ENCODE results near the gene SPTBN5.

The SPTBN5 gene
- 10.3 to 36.3 reads per million in 2 experiments for total RNA-seq

DNA sequence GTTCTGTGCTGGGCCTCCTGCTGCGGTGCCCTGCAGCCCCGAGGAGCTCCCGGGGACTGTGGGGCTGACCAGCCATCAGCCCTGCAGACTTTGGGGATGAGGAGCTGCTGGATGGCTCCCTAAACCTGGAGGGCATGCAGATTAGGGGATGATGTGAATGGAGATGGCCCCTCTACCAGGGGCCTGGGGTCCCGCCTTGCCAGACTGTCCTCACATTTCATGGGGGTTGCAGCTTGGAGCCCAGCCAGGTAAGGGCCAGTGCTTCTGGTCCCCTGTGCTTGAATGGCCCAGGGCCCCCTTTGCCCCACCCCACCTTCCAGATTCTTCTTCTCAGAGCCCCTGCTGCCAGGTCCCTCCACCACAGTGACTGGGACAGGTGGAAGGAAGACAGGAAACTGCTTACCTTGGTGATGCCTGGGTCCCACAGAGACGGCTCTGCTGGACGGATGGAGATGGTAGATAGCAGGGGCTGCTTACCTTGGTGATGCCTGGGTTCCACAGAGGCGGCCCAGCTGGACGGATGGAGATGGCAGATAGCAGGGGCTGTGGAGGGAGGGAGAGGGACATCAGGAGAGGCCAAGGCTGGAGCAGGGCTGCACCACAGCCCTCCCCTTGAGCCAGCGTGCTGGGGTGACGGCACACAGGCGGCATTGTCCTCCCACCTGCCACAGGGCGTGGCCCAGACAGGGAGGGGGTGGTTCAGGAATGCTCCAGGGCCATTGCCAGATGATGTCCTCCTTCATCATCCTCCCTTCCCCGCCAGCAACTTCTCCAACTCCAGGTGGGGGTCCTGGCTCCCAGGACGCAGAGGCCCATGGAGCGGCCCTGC lies at the start of gene SPTBN5:
TSS of gene SPTBN5 (minus strand) at position 632 of the 829 bp plus-strand sequence. CDS start at position 76, 556 bp downstream.
- no peak for DNase-seq (ENCODE audit: low read depth)

DNA sequence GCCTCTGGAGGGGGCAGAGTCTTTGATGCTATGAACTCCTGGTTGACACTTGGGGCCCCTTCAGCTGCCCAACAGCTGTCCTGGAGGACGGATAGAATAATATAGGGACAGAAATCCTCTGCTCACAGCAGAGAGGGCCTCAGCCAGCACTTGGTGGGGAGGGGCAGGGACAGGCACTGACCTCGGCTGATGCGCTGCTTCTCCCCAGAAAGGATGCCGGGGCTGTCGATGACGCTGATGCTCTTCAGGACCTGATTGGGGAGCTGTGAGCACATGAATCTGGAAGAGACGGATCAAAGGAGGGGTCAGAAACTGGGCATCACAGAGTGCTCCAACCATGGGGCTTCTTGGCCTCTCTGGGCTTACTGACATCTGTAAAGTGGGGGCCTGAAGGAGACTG lies 49.0 kb upstream of the SPTBN5 start:
- DNase-seq (ENCODE audit: low read depth) = no peak

DNA sequence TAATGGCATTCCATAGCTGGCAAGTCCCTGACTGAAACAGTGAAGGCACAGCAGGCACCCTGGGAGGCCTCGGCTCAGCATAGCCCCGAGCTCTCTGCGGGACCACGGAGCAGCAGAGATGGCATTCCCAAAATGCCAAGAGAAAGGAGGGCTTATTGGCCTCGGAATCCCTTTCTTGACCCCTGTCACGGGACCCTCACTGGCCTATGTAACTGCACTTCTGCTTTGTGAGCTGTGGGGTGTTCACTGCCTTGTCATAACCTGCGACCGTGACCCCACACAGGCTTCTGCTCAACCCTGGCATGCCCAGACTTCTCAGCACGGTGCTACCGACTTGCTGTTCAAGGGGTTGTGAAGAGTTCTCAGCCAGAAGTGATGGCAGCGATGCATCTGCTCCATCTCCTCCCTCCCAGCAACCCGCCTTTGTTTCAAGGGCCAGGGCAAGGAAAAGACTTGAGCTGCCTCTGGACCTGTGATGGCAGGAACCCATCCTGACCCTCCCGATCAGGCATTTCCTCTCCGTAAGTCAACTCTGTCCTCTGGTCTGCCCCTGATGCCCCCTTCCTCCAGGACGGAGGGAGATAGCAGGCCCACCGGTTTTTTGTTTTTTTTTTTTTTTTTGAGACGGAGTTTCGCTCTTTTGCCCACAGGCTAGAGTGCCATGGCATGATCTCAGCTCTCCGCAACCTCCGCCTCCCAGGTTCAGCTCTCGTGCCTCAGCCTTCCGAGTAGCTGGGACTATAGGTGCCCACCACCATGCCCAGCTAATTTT lies 48.0 kb upstream of the SPTBN5 start:
- no peak for DNase-seq (ENCODE audit: low read depth)

DNA sequence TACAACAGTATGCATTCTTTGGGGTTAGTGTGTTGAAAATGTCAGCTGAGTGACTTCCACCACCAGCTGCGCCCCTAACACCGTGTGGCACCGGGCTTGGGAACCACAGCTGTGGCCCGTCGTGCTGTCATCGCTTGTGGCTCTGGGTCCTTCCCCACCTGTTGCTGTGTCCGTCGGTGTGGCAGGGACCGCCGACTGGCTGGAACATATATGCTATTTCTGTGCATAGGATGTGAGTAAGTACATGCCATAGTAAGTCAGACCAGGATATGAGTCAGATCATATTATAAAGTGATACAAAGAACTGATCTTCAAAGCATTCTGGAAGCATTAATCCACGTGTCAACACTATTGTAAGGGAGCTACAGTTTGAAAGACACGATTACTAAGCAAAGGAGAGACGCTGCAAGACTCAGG lies 46.6 kb upstream of the SPTBN5 start:
- DNase-seq (ENCODE audit: low read depth) = no peak

DNA sequence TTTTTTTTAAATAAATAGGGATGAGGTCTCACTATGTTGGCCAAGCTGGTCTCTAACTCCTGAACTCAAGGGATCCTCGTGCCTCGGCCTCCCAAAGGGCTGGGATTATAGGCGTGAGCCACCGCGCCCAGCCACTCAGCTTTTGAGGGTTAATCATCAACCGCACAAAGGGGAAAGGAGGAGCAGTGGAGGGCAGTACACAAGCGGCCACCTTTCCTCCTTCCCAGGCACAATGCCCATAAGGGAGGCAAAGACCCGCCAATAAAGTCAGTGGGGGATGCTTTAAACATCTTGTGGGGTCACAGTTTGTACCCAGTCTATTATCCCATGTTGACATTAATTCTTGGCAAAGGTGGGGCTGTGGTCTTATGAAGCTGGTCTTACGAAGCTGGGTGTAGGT lies 46.1 kb upstream of the SPTBN5 start:
- no peak for DNase-seq (ENCODE audit: low read depth)

DNA sequence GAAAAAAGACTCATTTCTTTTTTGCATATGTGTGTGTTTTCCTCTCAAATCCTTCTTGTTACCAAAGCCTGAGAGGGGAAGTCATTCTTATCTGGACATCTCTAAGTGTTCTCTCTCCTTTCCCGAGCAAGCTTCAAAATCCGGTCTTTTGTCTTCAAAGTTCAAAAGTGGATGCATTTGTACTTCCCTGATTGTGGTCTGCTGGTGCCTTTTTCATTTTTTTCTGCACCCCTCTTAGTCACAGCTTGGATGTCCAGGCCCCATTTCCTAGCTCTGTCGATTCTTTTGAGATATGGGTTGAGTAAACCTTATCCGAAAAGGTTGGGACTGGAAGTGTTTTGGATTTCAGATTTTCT lies 43.7 kb upstream of the SPTBN5 start:
- no peak for DNase-seq (ENCODE audit: low read depth)

DNA sequence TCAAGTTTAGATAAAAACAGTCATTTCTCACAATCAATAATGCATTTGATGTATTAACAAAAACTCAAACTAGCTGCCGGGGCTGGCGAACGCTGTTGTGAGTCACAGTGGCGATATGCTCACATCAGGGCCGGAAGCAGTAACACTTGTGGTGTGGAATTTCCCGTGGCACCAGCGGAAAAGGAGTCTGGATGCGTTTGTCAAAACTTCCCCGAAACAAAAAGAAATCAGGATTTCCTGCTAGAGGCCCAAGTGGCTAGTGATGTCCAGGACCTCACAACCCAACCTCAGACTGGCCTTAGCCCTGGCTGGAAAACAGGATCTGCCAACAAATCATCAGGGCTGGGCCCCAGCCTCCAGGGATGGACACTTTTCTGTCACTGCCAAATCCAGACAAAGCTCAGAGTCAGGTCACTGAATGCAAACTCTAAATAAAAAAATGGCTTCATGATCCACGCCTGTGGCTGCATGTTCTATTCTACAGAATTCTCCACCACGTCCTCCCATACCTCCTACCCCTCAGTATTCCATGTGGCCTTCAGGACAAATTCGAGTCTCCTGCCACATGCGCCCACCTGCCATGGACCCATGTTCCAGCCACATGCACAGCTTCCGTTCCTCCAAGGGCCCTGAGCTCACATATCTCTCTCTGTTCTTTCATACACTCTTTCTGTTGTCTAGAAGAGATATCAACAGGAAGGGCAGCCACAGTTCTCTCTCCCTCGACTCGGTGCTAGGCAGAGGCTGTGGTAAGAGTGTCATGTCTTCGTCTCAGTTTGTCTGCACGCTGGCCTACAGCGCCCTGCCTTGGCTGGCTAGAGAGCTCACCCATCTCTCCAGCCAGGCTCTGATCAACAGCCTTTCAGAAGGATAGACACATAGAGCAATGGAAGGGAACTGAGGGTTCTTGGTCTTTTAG lies 43.1 kb upstream of the SPTBN5 start:
- peak; percentile 77 for DNase-seq (ENCODE audit: low read depth)

DNA sequence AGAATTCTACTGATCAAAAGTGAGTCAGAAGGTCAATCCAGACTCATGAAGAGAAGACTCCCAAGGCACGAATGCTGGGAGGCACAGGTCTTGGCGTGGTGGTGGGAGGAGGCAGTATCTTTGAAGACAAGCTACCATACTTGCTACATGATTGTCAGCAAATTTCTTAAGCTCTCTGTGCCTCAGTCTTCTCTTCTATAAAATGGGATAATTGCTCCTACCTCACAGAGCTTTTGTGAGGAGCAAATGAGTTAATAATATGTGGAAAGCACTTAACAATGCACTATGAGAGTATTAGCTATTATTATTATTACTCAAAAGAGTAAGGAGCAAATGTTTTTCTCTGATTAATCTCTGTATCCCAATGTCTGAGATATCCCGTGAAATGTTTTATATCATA lies 42.3 kb upstream of the SPTBN5 start:
- DNase-seq (ENCODE audit: low read depth) = no peak

DNA sequence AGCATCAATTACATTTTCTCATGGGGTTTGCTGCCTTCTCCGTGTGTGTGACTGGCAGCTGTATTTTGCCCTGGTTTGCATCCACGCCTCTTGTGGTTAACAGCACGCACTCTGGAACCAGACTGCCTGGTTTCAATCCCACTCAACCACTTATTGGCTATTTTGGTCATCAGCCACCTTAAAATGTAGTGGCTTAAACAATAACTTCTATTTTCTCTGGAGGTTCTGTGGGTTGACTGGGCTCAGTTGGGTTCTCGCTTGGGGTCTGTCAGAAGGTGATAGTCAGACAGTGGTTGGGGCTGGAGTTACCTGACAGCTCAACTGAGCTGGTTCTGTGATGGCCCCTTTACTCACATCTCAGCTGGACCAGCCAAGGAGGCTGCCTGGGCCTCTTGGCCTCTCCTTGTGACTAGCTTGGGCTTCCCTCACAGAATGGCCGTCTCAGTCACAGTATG lies 41.7 kb upstream of the SPTBN5 start:
- DNase-seq (ENCODE audit: low read depth) = no peak

DNA sequence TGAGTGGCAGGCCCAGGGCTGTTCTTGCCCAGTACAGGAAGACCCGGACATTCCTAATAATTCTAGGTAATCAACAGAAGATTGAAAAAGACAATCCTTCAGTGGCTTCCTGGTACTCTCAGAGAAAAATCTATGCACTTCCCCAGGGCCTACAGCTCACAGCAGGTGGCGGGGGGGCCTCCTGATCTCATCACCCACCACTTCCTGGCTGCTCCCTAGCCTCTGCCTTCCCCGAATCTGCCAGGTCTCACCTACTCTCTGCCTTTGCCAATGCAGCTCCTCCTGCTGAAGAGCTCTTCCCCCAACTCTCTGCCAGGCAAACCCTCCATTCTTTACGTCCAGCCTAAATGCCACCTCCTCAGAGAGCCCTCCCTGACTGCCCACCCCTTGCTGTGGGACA lies 41.0 kb upstream of the SPTBN5 start:
- DNase-seq (ENCODE audit: low read depth) = peak; percentile 75

DNA sequence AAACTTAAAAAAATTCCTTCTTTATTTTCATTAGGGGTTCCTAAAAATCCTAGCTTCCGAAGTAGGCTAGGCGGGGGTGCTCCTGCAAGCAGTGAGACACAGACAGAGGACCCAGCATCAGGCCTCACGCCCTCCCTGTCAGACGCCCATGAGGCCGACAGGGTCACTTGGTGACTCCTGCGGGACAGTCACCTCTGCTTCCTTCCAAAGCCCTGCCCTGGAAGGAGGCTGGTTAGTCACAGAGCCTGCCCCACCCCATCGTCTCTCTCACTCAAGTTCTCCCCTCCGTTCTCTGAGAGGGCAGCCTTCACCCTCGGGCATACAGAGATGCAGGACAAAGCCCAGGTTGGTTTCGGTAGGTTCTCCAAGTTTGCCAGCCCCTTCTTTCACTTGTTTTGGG lies 39.9 kb upstream of the SPTBN5 start:
- DNase-seq (ENCODE audit: low read depth) = no peak

DNA sequence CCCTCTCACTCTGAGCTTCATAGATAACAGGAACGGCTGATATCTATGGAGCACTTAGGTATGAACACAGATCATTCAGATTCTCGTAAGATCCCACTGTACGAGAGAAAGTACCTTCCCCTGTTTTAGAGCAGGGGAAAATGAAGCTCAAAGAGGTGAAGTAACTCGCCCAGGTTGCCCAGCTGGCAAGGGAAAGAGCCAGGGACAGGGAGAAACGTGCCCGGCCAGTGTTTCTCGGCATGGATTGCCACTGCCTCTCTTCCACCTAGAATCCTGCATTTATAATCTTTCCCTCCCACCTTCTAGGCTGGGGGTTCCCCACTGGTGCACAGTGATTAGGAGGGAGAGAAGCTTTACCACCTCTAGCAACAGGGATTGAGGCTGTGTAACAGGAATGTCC lies 39.5 kb upstream of the SPTBN5 start:
- DNase-seq (ENCODE audit: low read depth) = no peak

DNA sequence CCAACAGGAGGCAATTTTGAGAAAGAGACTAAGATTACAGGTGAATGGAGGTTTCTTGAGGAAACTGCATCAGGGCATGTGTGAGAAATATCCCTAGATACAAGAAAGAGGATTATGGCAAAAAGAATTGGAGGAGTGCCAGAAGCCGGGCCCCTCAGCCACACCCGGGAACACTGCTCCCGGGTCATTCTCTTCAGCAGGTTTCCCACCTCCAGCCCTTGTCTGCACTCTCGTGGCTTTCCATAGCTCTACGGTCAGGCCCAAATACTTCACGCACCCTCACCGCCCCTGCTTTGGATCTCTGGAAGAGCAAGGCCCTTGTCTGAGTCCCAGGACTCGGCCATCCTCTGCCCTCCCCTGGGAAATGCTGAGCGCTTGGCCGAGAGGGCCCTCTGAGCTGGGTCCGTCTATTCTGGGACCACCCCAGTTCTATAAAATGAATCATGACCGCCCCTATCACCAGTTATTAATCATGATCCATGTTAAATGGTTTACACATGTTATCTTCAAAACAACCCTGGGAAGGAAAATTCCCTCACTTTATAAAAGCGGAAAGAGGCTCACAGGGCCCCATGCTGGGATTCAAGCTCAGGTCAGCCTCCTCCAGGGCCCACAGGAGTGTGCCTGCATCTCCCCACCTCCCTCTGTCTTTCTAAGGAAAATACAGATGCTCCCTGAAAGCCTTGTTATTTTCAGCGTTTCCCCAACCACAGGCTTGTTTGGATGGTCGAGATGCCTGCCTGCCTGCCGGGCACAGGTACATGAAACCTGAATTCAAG lies 38.8 kb upstream of the SPTBN5 start:
- no peak for DNase-seq (ENCODE audit: low read depth)

DNA sequence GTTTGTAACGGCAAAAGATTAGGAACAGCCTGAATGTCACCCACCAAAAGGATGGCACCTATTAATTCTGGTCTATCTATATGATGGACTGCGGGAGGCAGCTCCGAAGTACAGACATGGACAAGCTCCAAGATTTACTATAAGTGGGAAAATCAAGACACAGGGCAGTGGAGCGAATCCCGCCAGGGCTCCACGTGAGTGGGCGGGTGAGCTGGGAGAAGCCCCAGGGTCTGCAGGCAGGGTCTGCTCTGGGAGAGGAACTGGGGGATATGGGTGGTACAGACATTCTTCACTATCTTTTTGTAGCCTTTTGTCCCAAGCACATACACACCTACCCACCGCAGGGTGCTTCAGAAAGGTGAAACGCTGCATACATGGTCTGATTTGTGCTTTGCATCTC lies 38.2 kb upstream of the SPTBN5 start:
- DNase-seq (ENCODE audit: low read depth) = no peak

DNA sequence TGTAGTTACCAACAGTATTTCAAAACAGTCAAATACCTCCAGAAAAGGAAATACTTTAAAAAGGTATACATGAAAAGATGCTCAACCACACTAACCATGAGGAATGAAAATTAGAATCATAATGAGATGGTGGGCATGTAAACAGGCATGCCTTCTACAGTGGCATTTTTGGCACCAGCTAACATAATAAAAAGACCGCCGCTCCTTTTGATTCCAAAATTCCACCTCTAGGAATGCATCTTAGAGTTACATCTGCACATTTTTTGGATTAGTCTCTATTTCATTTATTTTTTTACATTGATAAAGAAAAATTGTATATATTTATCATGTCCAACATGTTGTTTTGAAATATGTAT lies 37.0 kb upstream of the SPTBN5 start:
- DNase-seq (ENCODE audit: low read depth) = no peak

DNA sequence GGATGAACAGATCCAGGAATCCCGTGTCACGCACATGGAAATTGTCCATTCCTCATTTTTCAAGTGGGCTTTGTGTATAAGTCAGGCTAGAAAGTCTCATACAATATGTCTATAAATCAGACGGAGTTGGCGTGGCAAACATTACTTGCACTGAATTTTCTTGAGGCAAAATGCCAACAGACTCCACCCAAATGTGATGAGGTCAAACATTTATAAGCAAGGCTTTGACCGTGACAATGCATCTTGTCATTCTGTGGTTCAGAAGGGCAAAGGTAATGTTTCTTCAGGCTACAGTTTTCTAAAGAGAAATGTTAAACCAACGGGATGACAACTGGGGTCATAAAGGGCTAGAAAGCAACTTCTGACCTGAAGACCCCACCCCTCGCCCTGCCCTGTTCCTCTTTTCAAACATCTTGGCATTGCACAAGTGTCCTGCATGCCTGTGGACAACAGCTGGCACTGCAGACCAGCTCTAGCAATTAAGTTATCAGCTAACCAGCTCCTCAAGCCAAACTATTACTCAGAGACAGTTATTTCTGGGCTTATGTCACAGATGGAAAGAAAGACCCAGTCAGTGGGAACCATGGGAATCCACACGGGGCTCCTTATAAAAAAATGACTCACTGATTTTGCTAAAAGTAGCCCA lies 36.5 kb upstream of the SPTBN5 start:
- no peak for DNase-seq (ENCODE audit: low read depth)

DNA sequence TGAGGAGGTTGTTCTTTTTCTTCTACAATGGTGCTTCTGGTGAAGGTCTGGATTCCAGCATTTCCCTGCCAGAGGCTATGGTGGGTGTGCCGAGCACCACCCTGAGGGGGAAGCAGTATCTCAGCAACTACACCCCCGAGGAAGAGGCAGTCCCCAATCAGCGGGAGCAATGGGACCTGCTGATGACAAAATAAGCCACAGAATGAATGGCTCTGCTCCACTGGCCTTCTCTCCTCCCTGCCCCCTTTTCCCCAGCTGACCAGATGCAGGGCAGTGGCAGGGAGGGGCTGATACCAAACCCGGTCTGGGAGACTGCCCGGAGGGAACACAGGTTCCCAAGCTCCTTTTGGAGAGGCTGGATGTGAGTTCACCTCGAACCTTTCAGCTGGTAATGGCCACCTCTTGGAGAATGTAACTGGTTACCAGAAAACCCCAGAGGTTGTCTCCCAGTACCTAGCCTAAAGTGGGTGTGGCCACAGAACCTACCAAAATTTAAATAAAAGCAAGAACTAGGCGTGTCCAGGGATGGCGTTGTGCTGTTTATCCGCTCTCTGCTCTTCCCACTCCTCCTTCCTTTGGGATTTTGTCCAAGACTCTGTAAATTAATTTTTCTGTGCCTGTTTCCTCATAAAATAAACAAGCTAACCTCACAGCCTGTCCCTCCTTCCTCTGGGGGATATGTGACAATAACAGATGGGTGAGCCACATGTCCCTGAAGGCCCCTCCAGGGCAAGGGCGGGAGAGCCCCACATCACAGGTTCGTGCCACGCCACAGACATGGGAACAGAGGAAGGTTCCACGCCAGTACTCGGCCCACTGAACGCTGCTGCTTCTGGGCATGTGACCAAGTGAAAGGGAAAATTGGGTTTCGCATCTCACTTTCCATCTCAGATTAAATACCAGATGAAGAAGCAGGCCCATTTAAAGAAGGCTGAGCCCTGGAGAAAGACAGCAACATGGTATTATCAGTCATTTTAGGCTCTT lies 35.1 kb upstream of the SPTBN5 start:
- no peak for DNase-seq (ENCODE audit: low read depth)

DNA sequence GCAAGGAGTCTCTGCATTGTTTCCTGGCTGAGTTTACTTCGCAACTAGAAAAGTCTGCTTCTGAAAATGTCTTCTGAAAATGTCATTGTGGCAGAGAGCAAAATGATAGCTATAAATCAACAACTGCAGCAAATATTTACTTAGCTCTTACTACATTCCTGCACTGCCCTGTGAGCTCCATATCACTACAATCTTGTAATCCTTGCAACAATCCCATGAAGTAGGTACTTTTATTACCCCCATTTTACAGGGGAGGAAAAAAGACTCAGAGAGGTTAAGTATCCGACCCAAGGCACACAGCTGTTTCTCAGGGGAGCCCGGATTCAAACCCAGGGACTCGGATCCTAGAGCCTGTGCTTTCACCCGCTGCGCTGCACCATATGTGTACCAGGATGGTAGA lies 34.2 kb upstream of the SPTBN5 start:
- no peak for DNase-seq (ENCODE audit: low read depth)

DNA sequence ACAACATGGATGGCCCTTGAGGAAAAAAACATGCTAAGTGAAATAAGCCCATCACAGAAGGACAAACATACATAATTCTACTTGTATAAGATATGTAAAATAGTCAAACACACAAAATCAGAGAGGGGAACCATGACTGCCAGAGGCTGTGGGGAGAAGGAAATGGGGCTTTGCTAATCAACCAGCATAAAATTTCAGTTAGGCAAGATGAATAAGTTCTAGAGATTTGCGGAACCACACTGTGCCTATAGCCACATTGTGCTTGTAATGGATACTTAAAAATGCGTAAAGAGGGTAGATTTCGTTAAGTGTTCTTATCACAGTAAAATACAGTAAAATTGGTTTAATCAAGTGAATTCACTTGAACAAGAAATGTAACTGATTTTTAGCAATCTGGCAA lies 33.7 kb upstream of the SPTBN5 start:
- no peak for DNase-seq (ENCODE audit: low read depth)

Measured in T follicular helper cell (primary cell).